ENCODE measurements around the gene ZNF521. TPM values are rescaled to one million over a fixed set of nuclear protein-coding genes. Genes with fewer than 3 reads are reported as not detected.

The ZNF521 gene
- total and polyA plus RNA-seq, 10 of the 15 experiments (the other 5 are each of a cell fraction or from before 2014, with no cell fraction given): 0.02 to 0.05 (median 0.04) TPM; not detected in 6

DNA sequence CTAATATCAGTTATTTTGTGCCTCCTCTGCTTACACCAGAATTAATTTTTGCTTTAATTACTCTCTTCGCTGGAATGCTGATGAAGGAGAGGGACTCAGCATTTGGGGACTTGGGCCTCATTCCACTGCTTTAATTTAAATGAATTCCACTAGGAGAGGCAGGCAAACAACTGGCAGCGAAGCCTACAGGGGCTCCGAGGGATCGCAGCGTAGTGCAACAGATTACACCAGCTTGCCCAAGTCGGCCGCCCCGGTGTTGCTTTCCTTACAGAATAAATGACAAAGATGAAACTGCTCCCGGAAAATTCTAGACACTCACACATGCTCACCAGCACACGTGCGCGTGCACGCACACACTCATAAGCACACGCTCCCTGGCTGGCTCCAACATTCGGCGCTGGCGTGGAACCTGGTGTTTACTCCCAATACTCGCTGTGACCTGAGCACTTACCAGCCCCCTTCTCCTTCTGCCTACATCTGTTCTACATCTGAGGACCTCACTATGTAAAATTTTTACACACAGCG is 175.4 kb downstream of the ZNF521 start (continued):
- TF ChIP-seq, protein P1, sequence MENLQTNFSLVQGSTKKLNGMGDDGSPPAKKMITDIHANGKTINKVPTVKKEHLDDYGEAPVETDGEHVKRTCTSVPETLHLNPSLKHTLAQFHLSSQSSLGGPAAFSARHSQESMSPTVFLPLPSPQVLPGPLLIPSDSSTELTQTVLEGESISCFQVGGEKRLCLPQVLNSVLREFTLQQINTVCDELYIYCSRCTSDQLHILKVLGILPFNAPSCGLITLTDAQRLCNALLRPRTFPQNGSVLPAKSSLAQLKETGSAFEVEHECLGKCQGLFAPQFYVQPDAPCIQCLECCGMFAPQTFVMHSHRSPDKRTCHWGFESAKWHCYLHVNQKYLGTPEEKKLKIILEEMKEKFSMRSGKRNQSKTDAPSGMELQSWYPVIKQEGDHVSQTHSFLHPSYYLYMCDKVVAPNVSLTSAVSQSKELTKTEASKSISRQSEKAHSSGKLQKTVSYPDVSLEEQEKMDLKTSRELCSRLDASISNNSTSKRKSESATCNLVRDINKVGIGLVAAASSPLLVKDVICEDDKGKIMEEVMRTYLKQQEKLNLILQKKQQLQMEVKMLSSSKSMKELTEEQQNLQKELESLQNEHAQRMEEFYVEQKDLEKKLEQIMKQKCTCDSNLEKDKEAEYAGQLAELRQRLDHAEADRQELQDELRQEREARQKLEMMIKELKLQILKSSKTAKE (IDR thresholded peaks at IDR 0.05; ENCODE audit: low read depth, poor library complexity, severe bottlenecking): no peak
- no peak for TF ChIP-seq ETV6 (conservative IDR thresholded peaks at IDR 0.05 in 1 of 2, IDR thresholded peaks at IDR 0.05 in 1 of 2; ENCODE audit: borderline replicate concordance in 1 of 2, low read depth in 1 of 2)
- TF ChIP-seq RFX5 (IDR thresholded peaks at IDR 0.05; ENCODE audit: low read depth, low read length): no peak
- no peak for TF ChIP-seq MYC (IDR thresholded peaks at IDR 0.05; ENCODE audit: insufficient read depth, insufficient read length, insufficient replicate concordance, low read length, severe bottlenecking)

GRCh38 chr18:25175558-25176517 is 176.1 kb downstream of the ZNF521 start:
- POLR2A ChIA-PET: no interaction called here
- no peak for ATAC-seq
- H3K27me3 ChIP-seq (replicated peaks in 1 of 2; ENCODE audit: control insufficient read depth in 2 of 2, insufficient read depth in 2 of 2, low read length in 1 of 2): no peaks in the 10 kb centered on the region
- H3K79me2 ChIP-seq (ENCODE audit: control insufficient read depth, insufficient read depth, low read length): no peaks in the 10 kb centered on the region
- in situ Hi-C loops (cut with MboI) (no loop called here), intact Hi-C loops (cut with micrococcal nuclease; ENCODE audit: unreplicated experiment) (no loop called here)
- CTCF ChIA-PET: no interaction called here
- H3K27ac ChIP-seq (ENCODE audit: control insufficient read depth, insufficient read depth): no peak overlapping the region
- H3K9ac ChIP-seq (ENCODE audit: control insufficient read depth, insufficient read depth, low read length): no peak overlapping the region
- SMC1A ChIA-PET (ENCODE audit: uncharacterized antibody, unreplicated experiment): interaction anchor here (0.7 kb wide), 1 partner anchor 13 kb away, joined by 3 read pairs; no protein-coding TSS in a partner anchor
- 15% methylated on average over 10 of the region's 10 CpGs for WGBS (ENCODE audit: insufficient coverage, insufficient replicate concordance, low lambda C conversion rate, missing lambda C conversion rate)
- H3K4me1 ChIP-seq (ENCODE audit: control insufficient read depth, insufficient read depth, low read length): no peaks in the 10 kb centered on the region
- BruUV-seq (replicated peaks): no TSS peak
- RAD21 ChIA-PET (ENCODE audit: unreplicated experiment): no interaction called here
- no peak overlapping the region for H3K4me3 ChIP-seq
- TF ChIP-seq, protein P2, sequence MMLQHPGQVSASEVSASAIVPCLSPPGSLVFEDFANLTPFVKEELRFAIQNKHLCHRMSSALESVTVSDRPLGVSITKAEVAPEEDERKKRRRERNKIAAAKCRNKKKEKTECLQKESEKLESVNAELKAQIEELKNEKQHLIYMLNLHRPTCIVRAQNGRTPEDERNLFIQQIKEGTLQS (IDR thresholded peaks at IDR 0.05; ENCODE audit: borderline replicate concordance, extremely low read depth, low read depth, low read length): no peak
- TF ChIP-seq SIN3A (IDR thresholded peaks at IDR 0.05; ENCODE audit: low read depth, low read length) (no peak), NRF1 (conservative IDR thresholded peaks at IDR 0.05; ENCODE audit: low read depth, low read length) (no peak), NR2F1 (conservative IDR thresholded peaks at IDR 0.05) (no peak), LARP7 (IDR thresholded peaks at IDR 0.05) (no peak), STAT3 (IDR thresholded peaks at IDR 0.05; ENCODE audit: low read depth, low read length) (no peak), NFYA (IDR thresholded peaks at IDR 0.05; ENCODE audit: borderline replicate concordance, low read depth, low read length) (no peak), SP1 (IDR thresholded peaks at IDR 0.05; ENCODE audit: low read depth, low read length) (no peak)
- TF ChIP-seq, protein P3, sequence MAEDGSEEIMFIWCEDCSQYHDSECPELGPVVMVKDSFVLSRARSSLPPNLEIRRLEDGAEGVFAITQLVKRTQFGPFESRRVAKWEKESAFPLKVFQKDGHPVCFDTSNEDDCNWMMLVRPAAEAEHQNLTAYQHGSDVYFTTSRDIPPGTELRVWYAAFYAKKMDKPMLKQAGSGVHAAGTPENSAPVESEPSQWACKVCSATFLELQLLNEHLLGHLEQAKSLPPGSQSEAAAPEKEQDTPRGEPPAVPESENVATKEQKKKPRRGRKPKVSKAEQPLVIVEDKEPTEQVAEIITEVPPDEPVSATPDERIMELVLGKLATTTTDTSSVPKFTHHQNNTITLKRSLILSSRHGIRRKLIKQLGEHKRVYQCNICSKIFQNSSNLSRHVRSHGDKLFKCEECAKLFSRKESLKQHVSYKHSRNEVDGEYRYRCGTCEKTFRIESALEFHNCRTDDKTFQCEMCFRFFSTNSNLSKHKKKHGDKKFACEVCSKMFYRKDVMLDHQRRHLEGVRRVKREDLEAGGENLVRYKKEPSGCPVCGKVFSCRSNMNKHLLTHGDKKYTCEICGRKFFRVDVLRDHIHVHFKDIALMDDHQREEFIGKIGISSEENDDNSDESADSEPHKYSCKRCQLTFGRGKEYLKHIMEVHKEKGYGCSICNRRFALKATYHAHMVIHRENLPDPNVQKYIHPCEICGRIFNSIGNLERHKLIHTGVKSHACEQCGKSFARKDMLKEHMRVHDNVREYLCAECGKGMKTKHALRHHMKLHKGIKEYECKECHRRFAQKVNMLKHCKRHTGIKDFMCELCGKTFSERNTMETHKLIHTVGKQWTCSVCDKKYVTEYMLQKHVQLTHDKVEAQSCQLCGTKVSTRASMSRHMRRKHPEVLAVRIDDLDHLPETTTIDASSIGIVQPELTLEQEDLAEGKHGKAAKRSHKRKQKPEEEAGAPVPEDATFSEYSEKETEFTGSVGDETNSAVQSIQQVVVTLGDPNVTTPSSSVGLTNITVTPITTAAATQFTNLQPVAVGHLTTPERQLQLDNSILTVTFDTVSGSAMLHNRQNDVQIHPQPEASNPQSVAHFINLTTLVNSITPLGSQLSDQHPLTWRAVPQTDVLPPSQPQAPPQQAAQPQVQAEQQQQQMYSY (CRISPR knock-in tag; IDR thresholded peaks at IDR 0.05): no peak
- no peaks in the 10 kb centered on the region for H4K20me1 ChIP-seq (ENCODE audit: control insufficient read depth, insufficient read depth)
- H3K4me2 ChIP-seq (ENCODE audit: control insufficient read depth, insufficient read depth): no peak overlapping the region
- no peaks in the 10 kb centered on the region for H3K36me3 ChIP-seq (ENCODE audit: control insufficient read depth in 2 of 2, insufficient read depth in 2 of 2, low read length in 1 of 2)
- FAIRE-seq: no peak
- no peaks in the 10 kb centered on the region for H3K9me3 ChIP-seq (replicated peaks; ENCODE audit: control insufficient read depth, insufficient read depth, low read length)
- H2AFZ ChIP-seq (ENCODE audit: control insufficient read depth, low read depth, low read length): no peak overlapping the region
- DNase-seq (ENCODE audit: low read depth, low spot score): no peak
